Cardiac fibroblast (primary cell): ENCODE results near the gene SPDYE17.
A peak's percentile ranks its signal among the peaks of the same experiment; 100 is the strongest.
"Not testable (repeated sequence)": the region's sequence is repeated elsewhere in the genome, so short reads cannot be mapped to it uniquely, and the experiment has no call there.

ENCODE experiments used
- DNase-seq, 2 donors: peaks; one replicate each; pipeline versions ENCODE4 v3.0.0 to v3.0.0-alpha.2; 2010; ENCODE audit warnings: low read depth in 2 of 2
- H3K4me3 ChIP-seq, 2 donors: replicated peaks in 1 of 2; 1 replicate in 1 of 2; 2 replicates in 1 of 2; pipeline ENCODE4 v1.5.1; 2011; ENCODE audit warnings: low read depth in 2 of 2, low read length in 2 of 2, mild to moderate bottlenecking in 2 of 2, moderate library complexity in 1 of 2

The SPDYE17 gene

GRCh38 chr7:77032261-77032660 is at the start of gene SPDYE17:
Gene SPDYE17, minus strand, starts transcription at chr7:77032361. Its CDS starts 1,791 bp downstream, at chr7:77030570.
- DNase-seq, H3K4me3 ChIP-seq: not testable (repeated sequence)

- not testable (repeated sequence) for DNase-seq
These were observed 48.1 kb upstream of the SPDYE17 start for GRCh38 chr7:77080236-77080635.

GRCh38 chr7:77079624-77080023 is 47.5 kb upstream of the SPDYE17 start:
- H3K4me3 ChIP-seq, result not testable (repeated sequence)
- peak in 1 of 2 donors; percentile 10 for DNase-seq

More at GRCh38 chr7:77080236-77080635, 48.1 kb upstream of the SPDYE17 start:
- not testable (repeated sequence) for H3K4me3 ChIP-seq

- H3K4me3 ChIP-seq, result not testable (repeated sequence)
These were observed 47.0 kb upstream of the SPDYE17 start for GRCh38 chr7:77079112-77079511.

GRCh38 chr7:77077060-77077459 is 44.9 kb upstream of the SPDYE17 start:
- DNase-seq, result not testable (repeated sequence)

More at GRCh38 chr7:77079112-77079511, 47.0 kb upstream of the SPDYE17 start:
- peak in 1 of 2 donors; percentile 2 for DNase-seq

GRCh38 chr7:77074786-77075396 is 42.7 kb upstream of the SPDYE17 start:
- DNase-seq, result peak; percentile 21 to 48
- H3K4me3 ChIP-seq, result not testable (repeated sequence)

More at GRCh38 chr7:77077060-77077459, 44.9 kb upstream of the SPDYE17 start:
- not testable (repeated sequence) for H3K4me3 ChIP-seq

GRCh38 chr7:77071108-77071507 is 38.9 kb upstream of the SPDYE17 start:
- DNase-seq, H3K4me3 ChIP-seq: not testable (repeated sequence)

- not testable (repeated sequence) for H3K4me3 ChIP-seq, DNase-seq
These were observed 33.7 kb upstream of the SPDYE17 start for GRCh38 chr7:77065869-77066268.

GRCh38 chr7:77063732-77064131 is 31.6 kb upstream of the SPDYE17 start:
- not testable (repeated sequence) for H3K4me3 ChIP-seq, DNase-seq

- not testable (repeated sequence) for DNase-seq, H3K4me3 ChIP-seq
These were observed 30.4 kb upstream of the SPDYE17 start, which contains the start of gene SPDYE18 for GRCh38 chr7:77062557-77062956. Gene SPDYE18, minus strand, starts transcription at chr7:77062558. Its CDS starts 2,046 bp downstream, at chr7:77060512.

- DNase-seq, H3K4me3 ChIP-seq: not testable (repeated sequence)
These were observed 5.8 kb downstream of the SPDYE17 start for GRCh38 chr7:77026349-77026748.

- H3K4me3 ChIP-seq, result not testable (repeated sequence)
- peak in 1 of 2 donors; percentile 70 for DNase-seq
These were observed 22.0 kb downstream of the SPDYE17 start for GRCh38 chr7:77010074-77010680.

- peak; percentile 40 to 56 for DNase-seq
These were observed 24.2 kb downstream of the SPDYE17 start for GRCh38 chr7:77008000-77008399.

GRCh38 chr7:77006127-77007110 is 25.7 kb downstream of the SPDYE17 start:
- DNase-seq, H3K4me3 ChIP-seq: not testable (repeated sequence)

More at GRCh38 chr7:77008000-77008399, 24.2 kb downstream of the SPDYE17 start:
- H3K4me3 ChIP-seq, result not testable (repeated sequence)

- H3K4me3 ChIP-seq, DNase-seq: not testable (repeated sequence)
These were observed 26.6 kb downstream of the SPDYE17 start for GRCh38 chr7:77005461-77006057.

GRCh38 chr7:77004151-77004550 is 28.0 kb downstream of the SPDYE17 start:
- not testable (repeated sequence) for DNase-seq, H3K4me3 ChIP-seq

- H3K4me3 ChIP-seq, DNase-seq: not testable (repeated sequence)
These were observed 28.9 kb downstream of the SPDYE17 start for GRCh38 chr7:77003241-77003640.
